ENCODE measurements around the gene FRRS1L. TPM values are rescaled to one million over a fixed set of nuclear protein-coding genes. Genes with fewer than 3 reads are reported as not detected.
"Not testable (repeated sequence)": the region's sequence is repeated elsewhere in the genome, so short reads cannot be mapped to it uniquely, and the experiment has no call there.

FRRS1L gene
- total and polyA plus RNA-seq, 2 of the 4 experiments (the other 2 are of a cell fraction) = under 0.01 to 0.05 TPM

- in situ Hi-C loops (cut with MboI; ENCODE audit: low sequenced_read_pairs); BruUV-seq (replicated peaks): not testable (repeated sequence)
These were observed 40.4 kb downstream of the FRRS1L start for GRCh38 chr9:109126671-109127070.

More at GRCh38 chr9:109126671-109127070, 40.4 kb downstream of the FRRS1L start:
- H3K4me3 ChIP-seq (ENCODE audit: insufficient read depth, low read depth, low read length); H3K27me3 ChIP-seq (ENCODE audit: control insufficient read depth, insufficient read depth, low read length); H2BK20ac ChIP-seq (ENCODE audit: low read depth, low read length); H4K5ac ChIP-seq (ENCODE audit: low read depth, low read length); H3K9me3 ChIP-seq (ENCODE audit: control insufficient read depth, insufficient read depth, low read length); H3K27ac ChIP-seq (ENCODE audit: insufficient read depth, low read length); dilution Hi-C loops (cut with HindIII; ENCODE audit: low sequenced_read_pairs, unreplicated experiment); H3K18ac ChIP-seq (ENCODE audit: low read depth, low read length); H3K56ac ChIP-seq (ENCODE audit: extremely low read depth, insufficient read depth, low read length); H3K4me2 ChIP-seq (ENCODE audit: low read depth, low read length); H3K9me1 ChIP-seq (ENCODE audit: insufficient read depth, low read length); H3K9ac ChIP-seq (ENCODE audit: low read depth, low read length); ATAC-seq (ENCODE audit: low read depth); H3K36me3 ChIP-seq (ENCODE audit: control insufficient read depth, insufficient read depth, low read length); H2AK9ac ChIP-seq (replicated peaks; ENCODE audit: low read depth, low read length, poor library complexity); H2AK5ac ChIP-seq (ENCODE audit: low read depth, low read length); H3K4ac ChIP-seq (ENCODE audit: low read depth, low read length); H3K4me1 ChIP-seq (ENCODE audit: control insufficient read depth, insufficient read depth, low read length); H3K79me1 ChIP-seq (ENCODE audit: low read depth in 1 of 2, low read length in 2 of 2); DNase-seq; CTCF ChIA-PET; H3K14ac ChIP-seq (replicated peaks; ENCODE audit: low read depth, low read length); H2BK5ac ChIP-seq (ENCODE audit: low read depth, low read length, poor library complexity, severe bottlenecking); H3K23ac ChIP-seq (ENCODE audit: low read depth, low read length); intact Hi-C loops (cut with micrococcal nuclease); H2BK15ac ChIP-seq (ENCODE audit: low read depth, low read length); H2AFZ ChIP-seq (replicated peaks; ENCODE audit: low read length, poor library complexity); H4K91ac ChIP-seq (ENCODE audit: insufficient read depth, low read depth, low read length); H4K20me1 ChIP-seq (ENCODE audit: insufficient read depth, low read length); H2BK120ac ChIP-seq (ENCODE audit: low read depth, low read length); POLR2A ChIA-PET (ENCODE audit: unreplicated experiment); H4K8ac ChIP-seq (ENCODE audit: low read depth in 2 of 2, low read length in 2 of 2): not testable (repeated sequence)
- WGBS, 2 experiments (ENCODE audit: extremely low coverage in 2 of 2, insufficient read length in 1 of 2) = 20% methylated on average over 1 of the region's 4 CpGs; no CpG with 5 or more reads in 1 of the 2 experiments

All from IMR-90 (cell line).